CD14-positive monocyte (primary cell): Measurements from ENCODE around the gene PIEZO1. TPM values are rescaled to one million over a fixed set of nuclear protein-coding genes. Genes with fewer than 3 reads are reported as not detected.

Source experiments
- DNase-seq, 3 donors: peaks; one replicate each; pipeline ENCODE4 v3.0.0-alpha.2; 2011 to 2022
- H2AFZ ChIP-seq: 2 replicates; pipeline ENCODE4 v1.6.0; 2012; ENCODE audit warnings: mild to moderate bottlenecking, low read depth, low read length, inconsistent platforms; ENCODE audit not compliant: insufficient read depth, poor library complexity, severe bottlenecking
- H3K27ac ChIP-seq, 2 donors: 1 replicate in 1 of 2; 2 replicates in 1 of 2; pipeline ENCODE4 v1.5.1; 2012 to 2013; ENCODE audit warnings: low read length in 2 of 2, control low read depth in 1 of 2, inconsistent platforms in 1 of 2, low read depth in 1 of 2, mild to moderate bottlenecking in 1 of 2
- H3K27me3 ChIP-seq, 2 donors: one replicate each; pipeline versions ENCODE4 v1.6.0 to v1.6.1; 2011 to 2013; ENCODE audit warnings: low read length in 2 of 2; ENCODE audit not compliant: control insufficient read depth in 2 of 2, insufficient read depth in 2 of 2
- H3K36me3 ChIP-seq, 2 donors: replicated peaks in 1 of 2; 1 replicate in 1 of 2; 2 replicates in 1 of 2; pipeline versions ENCODE4 v1.5.1 to v1.6.1; 2012 to 2013; ENCODE audit warnings: low read length in 2 of 2, control low read depth in 1 of 2, inconsistent platforms in 1 of 2, mild to moderate bottlenecking in 1 of 2; ENCODE audit not compliant: insufficient read depth in 2 of 2, control insufficient read depth in 1 of 2
- H3K4me1 ChIP-seq, 2 donors: 1 replicate in 1 of 2; 2 replicates in 1 of 2; pipeline versions ENCODE4 v1.5.1 to v1.6.1; 2012 to 2013; ENCODE audit warnings: low read length in 2 of 2, control low read depth in 1 of 2, inconsistent platforms in 1 of 2, mild to moderate bottlenecking in 1 of 2, moderate library complexity in 1 of 2; ENCODE audit not compliant: insufficient read depth in 2 of 2, control insufficient read depth in 1 of 2
- H3K4me2 ChIP-seq: replicated peaks from 2 replicates; pipeline ENCODE3; 2012; ENCODE audit warnings: low read length, moderate library complexity, mild to moderate bottlenecking; ENCODE audit not compliant: poor library complexity, severe bottlenecking; ENCODE audit errors: extremely low read depth
- H3K4me3 ChIP-seq, 3 experiments: fragments of 200-600 bp in 1 of 3; sonication (generic) in 1 of 3; replicated peaks in 1 of 3; 1 replicate in 2 of 3; 2 replicates in 1 of 3; pipeline ENCODE4 v1.5.1; 2011 to 2013; ENCODE audit warnings: low read length in 3 of 3, mild to moderate bottlenecking in 3 of 3, control low read depth in 2 of 3, low read depth in 2 of 3, inconsistent platforms in 1 of 3, moderate library complexity in 1 of 3
- H3K79me2 ChIP-seq: 2 replicates; pipeline ENCODE4 v1.6.0; 2012; ENCODE audit warnings: mild to moderate bottlenecking, control low read depth, inconsistent platforms, low read length, moderate library complexity; ENCODE audit not compliant: insufficient read depth
- H3K9ac ChIP-seq: 2 replicates; pipeline ENCODE4 v1.6.0; 2017; ENCODE audit warnings: low read length, mild to moderate bottlenecking; ENCODE audit not compliant: insufficient read depth, poor library complexity, severe bottlenecking
- H3K9me3 ChIP-seq, 2 donors: replicated peaks in 1 of 2; 1 replicate in 1 of 2; 2 replicates in 1 of 2; pipeline versions ENCODE4 v1.5.1 to v1.6.1; 2012 to 2013; ENCODE audit warnings: low read length in 2 of 2, control low read depth in 1 of 2; ENCODE audit not compliant: control insufficient read depth in 1 of 2, insufficient read depth in 1 of 2
- H4K20me1 ChIP-seq: 2 replicates; pipeline ENCODE4 v1.6.0; 2012; ENCODE audit warnings: mild to moderate bottlenecking, low read length, control low read depth, moderate library complexity; ENCODE audit not compliant: insufficient read depth
- H3K27ac Mint-ChIP-seq, 7 donors: one replicate each; pipeline ENCODE4 v1.8.0; 2020; ENCODE audit warnings: mild to moderate bottlenecking in 7 of 7, mixed read lengths in 7 of 7, moderate library complexity in 6 of 7, inconsistent platforms in 2 of 7
- H3K27me3 Mint-ChIP-seq, 3 donors: one replicate each; pipeline ENCODE4 v1.8.0; 2021 to 2022; ENCODE audit warnings: low read depth in 3 of 3, mild to moderate bottlenecking in 3 of 3, mixed read lengths in 3 of 3, moderate library complexity in 3 of 3, inconsistent platforms in 1 of 3
- H3K36me3 Mint-ChIP-seq, 2 donors: one replicate each; pipeline ENCODE4 v1.8.0; 2020; ENCODE audit warnings: mixed read lengths in 2 of 2, inconsistent platforms in 1 of 2, mild to moderate bottlenecking in 1 of 2
- H3K4me1 Mint-ChIP-seq: one replicate; pipeline ENCODE4 v1.8.0; 2020; ENCODE audit warnings: mild to moderate bottlenecking, mixed read lengths
- H3K4me3 Mint-ChIP-seq, 2 donors: one replicate each; pipeline ENCODE4 v1.8.0; 2020; ENCODE audit warnings: mild to moderate bottlenecking in 2 of 2, mixed read lengths in 2 of 2, moderate library complexity in 1 of 2
- H3K9me3 Mint-ChIP-seq, 7 donors: one replicate each; pipeline ENCODE4 v1.8.0; 2020 to 2022; ENCODE audit warnings: mixed read lengths in 7 of 7, mild to moderate bottlenecking in 6 of 7, moderate library complexity in 6 of 7, inconsistent platforms in 2 of 7
- WGBS: methylation state at CpG from one replicate; pipeline ENCODE4 v1.1.5; 2013; ENCODE audit warnings: missing lambda C conversion rate; ENCODE audit not compliant: insufficient coverage; 5-methylcytosine and 5-hydroxymethylcytosine counted together
- intact Hi-C, 2 donors: fragments of 100-400 bp; cut with micrococcal nuclease; formaldehyde crosslinking; loops; one replicate each; pipeline versions ENCODE4 v1.15.0 to v1.15.1; 2023
- polyA plus RNA-seq, 3 donors: library from polyadenylated mRNA; depleted of rRNA in 1 of 3; unstranded in 2 of 3; stranded (reverse) in 1 of 3; fragments of 300-500 nt in 2 of 3; fragments of >200 nt in 1 of 3; fragmentation: Illumina TruSeq in 2 of 3; gene quantifications; 1 replicate in 2 of 3; 2 replicates in 1 of 3; pipeline ENCODE4 v1.2.3, GENCODE V29; 2012 to 2021
- TF ChIP-seq, protein P1 (sequence below): fragments of 200-600 bp; IDR thresholded peaks from one replicate; pipeline ENCODE4 v1.8.0; 2022; ENCODE audit warnings: antibody characterized with exemption, mild to moderate bottlenecking

PIEZO1 gene
- polyA plus RNA-seq, 3 donors: 10.2 to 405 (median 15.0) TPM

DNA sequence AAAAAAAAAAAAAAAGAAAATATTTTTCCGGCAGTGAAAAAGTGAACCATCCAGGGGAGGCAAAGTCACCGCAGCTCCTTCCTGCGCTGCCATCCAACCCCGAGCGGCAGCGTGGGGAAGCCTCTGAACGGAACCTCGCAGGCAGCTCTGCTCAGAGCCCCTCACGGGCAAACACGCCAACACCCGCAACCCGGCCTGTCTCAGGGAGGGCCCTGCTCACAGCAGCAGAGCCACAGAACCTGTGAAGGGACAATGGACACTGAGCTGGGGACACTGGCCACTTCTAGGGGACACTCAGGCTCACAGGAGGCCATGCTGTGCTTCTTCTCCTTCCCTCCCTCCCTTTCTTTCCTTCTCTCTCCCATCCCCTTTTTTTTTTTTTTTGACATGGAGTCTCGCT lies 48.1 kb upstream of the PIEZO1 start:
- TF ChIP-seq, protein P1, sequence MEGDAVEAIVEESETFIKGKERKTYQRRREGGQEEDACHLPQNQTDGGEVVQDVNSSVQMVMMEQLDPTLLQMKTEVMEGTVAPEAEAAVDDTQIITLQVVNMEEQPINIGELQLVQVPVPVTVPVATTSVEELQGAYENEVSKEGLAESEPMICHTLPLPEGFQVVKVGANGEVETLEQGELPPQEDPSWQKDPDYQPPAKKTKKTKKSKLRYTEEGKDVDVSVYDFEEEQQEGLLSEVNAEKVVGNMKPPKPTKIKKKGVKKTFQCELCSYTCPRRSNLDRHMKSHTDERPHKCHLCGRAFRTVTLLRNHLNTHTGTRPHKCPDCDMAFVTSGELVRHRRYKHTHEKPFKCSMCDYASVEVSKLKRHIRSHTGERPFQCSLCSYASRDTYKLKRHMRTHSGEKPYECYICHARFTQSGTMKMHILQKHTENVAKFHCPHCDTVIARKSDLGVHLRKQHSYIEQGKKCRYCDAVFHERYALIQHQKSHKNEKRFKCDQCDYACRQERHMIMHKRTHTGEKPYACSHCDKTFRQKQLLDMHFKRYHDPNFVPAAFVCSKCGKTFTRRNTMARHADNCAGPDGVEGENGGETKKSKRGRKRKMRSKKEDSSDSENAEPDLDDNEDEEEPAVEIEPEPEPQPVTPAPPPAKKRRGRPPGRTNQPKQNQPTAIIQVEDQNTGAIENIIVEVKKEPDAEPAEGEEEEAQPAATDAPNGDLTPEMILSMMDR: no peak
- Histone ChIP-seq H3K9ac (no peak overlapping the region), H3K4me2 (no peak overlapping the region), H4K20me1 (peaks cover 11% of the 10 kb centered on the region), H3K4me1 (no peaks in the 10 kb centered on the region), H3K4me3 (no peak overlapping the region), H3K27ac (no peak overlapping the region), H3K9me3 (no peaks in the 10 kb centered on the region), H3K36me3 (peaks cover 35 to 47% of the 10 kb centered on the region in 2 donors), H2AFZ (no peak overlapping the region), H3K79me2 (no peaks in the 10 kb centered on the region), H3K27me3 (no peaks in the 10 kb centered on the region)
- peaks cover 26 to 45% of the 10 kb centered on the region in 2 donors for H3K36me3 Mint-ChIP-seq
- no peaks in the 10 kb centered on the region for H3K4me1 Mint-ChIP-seq
- intact Hi-C loops: no loop called here
- WGBS: 100% methylated on average over 6 of the region's 13 CpGs
- DNase-seq: no peak
- H3K27me3 Mint-ChIP-seq: no peaks in the 10 kb centered on the region
- H3K4me3 Mint-ChIP-seq: no peak overlapping the region
- no peak overlapping the region for H3K27ac Mint-ChIP-seq
- no peaks in the 10 kb centered on the region for H3K9me3 Mint-ChIP-seq

DNA sequence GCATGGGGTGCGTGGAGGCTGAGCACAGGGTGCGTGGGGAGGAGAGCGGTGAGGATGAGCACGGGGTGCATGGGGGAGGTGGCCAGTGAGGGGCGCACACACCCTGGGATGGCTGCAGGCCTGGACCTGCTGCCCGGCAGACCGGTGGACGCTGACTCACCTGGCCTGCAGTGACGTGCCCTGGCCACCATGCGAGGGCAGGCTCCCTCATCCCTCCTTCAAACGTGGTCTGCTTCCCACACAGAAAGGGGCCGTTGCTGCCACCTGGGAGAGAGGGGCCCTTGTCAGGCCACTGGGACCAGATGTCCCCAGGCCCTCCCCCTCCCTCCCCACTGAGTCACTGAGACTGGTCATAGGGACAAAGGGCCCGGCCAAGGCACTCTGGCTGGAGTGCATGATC lies 46.8 kb upstream of the PIEZO1 start:
- Mint-ChIP-seq H3K4me3 (no peak overlapping the region), H3K27me3 (no peaks in the 10 kb centered on the region), H3K27ac (no peak overlapping the region), H3K9me3 (no peaks in the 10 kb centered on the region), H3K36me3 (peaks cover 28 to 50% of the 10 kb centered on the region in 2 donors), H3K4me1 (no peaks in the 10 kb centered on the region)
- Histone ChIP-seq H3K36me3 (peaks cover 36 to 50% of the 10 kb centered on the region in 2 donors), H4K20me1 (peaks cover 14% of the 10 kb centered on the region), H3K4me1 (no peaks in the 10 kb centered on the region), H2AFZ (no peak overlapping the region), H3K27me3 (no peaks in the 10 kb centered on the region), H3K79me2 (no peaks in the 10 kb centered on the region), H3K27ac (no peak overlapping the region), H3K9ac (no peak overlapping the region), H3K4me3 (no peak overlapping the region), H3K4me2 (no peak overlapping the region), H3K9me3 (no peaks in the 10 kb centered on the region)
- 95% methylated on average over 6 of the region's 13 CpGs for WGBS
- intact Hi-C loops: no loop called here
- no peak for DNase-seq
- TF ChIP-seq, protein P1: no peak
